SJCRH30 (cell line): ENCODE measurements around the gene RASGRP2. TPM values are rescaled to one million over a fixed set of nuclear protein-coding genes. Genes with fewer than 3 reads are reported as not detected.

Source experiments
- DNase-seq, 2 experiments: peaks; one replicate each; pipeline ENCODE4 v3.0.0-alpha.2; 2015 to 2020
- H3K27ac ChIP-seq: fragments of 250-450 bp; sonication (Bioruptor Pico); 2 replicates; pipeline ENCODE4 v1.5.1; 2020; ENCODE audit warnings: mild to moderate bottlenecking, moderate library complexity
- H3K27me3 ChIP-seq: fragments of 250-450 bp; sonication (Bioruptor Pico); 2 replicates; pipeline ENCODE4 v1.5.1; 2020; ENCODE audit warnings: mild to moderate bottlenecking, moderate library complexity
- H3K36me3 ChIP-seq: fragments of 250-450 bp; sonication (Bioruptor Pico); 2 replicates; pipeline ENCODE4 v1.5.1; 2020; ENCODE audit warnings: mild to moderate bottlenecking, moderate library complexity
- H3K4me1 ChIP-seq: fragments of 250-450 bp; sonication (Bioruptor Pico); 2 replicates; pipeline ENCODE4 v1.5.1; 2020; ENCODE audit warnings: mild to moderate bottlenecking, moderate library complexity
- H3K4me3 ChIP-seq: fragments of 250-450 bp; sonication (Bioruptor Pico); 2 replicates; pipeline ENCODE4 v1.5.1; 2020; ENCODE audit warnings: mild to moderate bottlenecking, moderate library complexity
- H3K9me3 ChIP-seq: fragments of 250-450 bp; sonication (Bioruptor Pico); replicated peaks from 2 replicates; pipeline ENCODE4 v1.5.1; 2020; ENCODE audit warnings: mild to moderate bottlenecking, moderate library complexity
- total RNA-seq: library from RNA; depleted of rRNA; stranded (reverse); fragments of >200 nt; shearing (Covaris generic); gene quantifications from 2 replicates; pipeline ENCODE4 v1.2.3, GENCODE V29; 2014; rRNA removed

RASGRP2 gene
- 0.42 and 0.46 TPM in 2 replicates for total RNA-seq

GRCh38 chr11:64743591-64744543 lies at the start of gene RASGRP2:
Gene RASGRP2 (minus strand): TSS chr11:64744142. CDS start chr11:64742866, 1,276 bp downstream.
- Histone ChIP-seq H3K27me3 (peaks cover 31% of the 10 kb centered on the region), H3K9me3 (no peaks in the 10 kb centered on the region), H3K36me3 (no peaks in the 10 kb centered on the region), H3K4me3 (peak within 1 kb of the TSS; percentile 49), H3K27ac (no peak within 1 kb of the TSS), H3K4me1 (peaks cover 6% of the 10 kb centered on the region; the same call in 1 of the 2 replicates)
- peak; percentile 48 to 57 for DNase-seq

GRCh38 chr11:64792482-64792881 lies 48.5 kb upstream of the RASGRP2 start:
- H3K4me1 ChIP-seq: no peaks in the 10 kb centered on the region; the same call in 1 of the 2 replicates
- no peak for DNase-seq

DNA sequence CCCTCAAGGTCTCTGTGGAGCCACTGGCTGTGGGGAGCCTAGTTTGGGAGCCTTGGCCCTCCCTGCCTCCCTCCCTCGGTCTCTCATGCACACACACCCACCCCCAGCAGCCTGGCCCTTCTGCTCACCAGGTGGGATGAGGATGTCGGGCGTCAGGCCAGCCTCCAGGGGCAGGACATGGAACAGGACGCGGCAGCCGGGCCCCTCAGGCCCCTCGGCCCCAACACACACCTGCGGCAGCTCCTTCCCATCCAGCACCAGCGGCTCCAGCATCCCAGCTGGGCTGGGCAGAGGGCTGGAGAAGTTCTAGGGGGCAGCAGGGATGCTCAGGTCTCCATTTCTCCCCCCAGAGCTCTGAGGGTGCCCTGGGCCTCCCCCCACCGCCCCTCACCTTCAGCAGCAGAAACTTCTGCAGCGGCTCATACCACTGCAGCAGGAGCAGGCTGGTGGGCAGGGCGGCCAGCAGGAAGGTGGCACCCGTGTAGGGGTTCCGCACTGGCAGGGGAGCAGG lies 47.9 kb upstream of the RASGRP2 start:
- Histone ChIP-seq H3K27ac (no peak overlapping the region), H3K4me1 (no peaks in the 10 kb centered on the region), H3K4me3 (no peak overlapping the region), H3K9me3 (no peaks in the 10 kb centered on the region), H3K36me3 (no peaks in the 10 kb centered on the region), H3K27me3 (no peaks in the 10 kb centered on the region)
- DNase-seq: no peak

More at GRCh38 chr11:64792482-64792881, 48.5 kb upstream of the RASGRP2 start:
- Histone ChIP-seq H3K27me3 (no peaks in the 10 kb centered on the region), H3K9me3 (no peaks in the 10 kb centered on the region), H3K27ac (no peak overlapping the region), H3K4me3 (no peak overlapping the region), H3K36me3 (no peaks in the 10 kb centered on the region)

DNA sequence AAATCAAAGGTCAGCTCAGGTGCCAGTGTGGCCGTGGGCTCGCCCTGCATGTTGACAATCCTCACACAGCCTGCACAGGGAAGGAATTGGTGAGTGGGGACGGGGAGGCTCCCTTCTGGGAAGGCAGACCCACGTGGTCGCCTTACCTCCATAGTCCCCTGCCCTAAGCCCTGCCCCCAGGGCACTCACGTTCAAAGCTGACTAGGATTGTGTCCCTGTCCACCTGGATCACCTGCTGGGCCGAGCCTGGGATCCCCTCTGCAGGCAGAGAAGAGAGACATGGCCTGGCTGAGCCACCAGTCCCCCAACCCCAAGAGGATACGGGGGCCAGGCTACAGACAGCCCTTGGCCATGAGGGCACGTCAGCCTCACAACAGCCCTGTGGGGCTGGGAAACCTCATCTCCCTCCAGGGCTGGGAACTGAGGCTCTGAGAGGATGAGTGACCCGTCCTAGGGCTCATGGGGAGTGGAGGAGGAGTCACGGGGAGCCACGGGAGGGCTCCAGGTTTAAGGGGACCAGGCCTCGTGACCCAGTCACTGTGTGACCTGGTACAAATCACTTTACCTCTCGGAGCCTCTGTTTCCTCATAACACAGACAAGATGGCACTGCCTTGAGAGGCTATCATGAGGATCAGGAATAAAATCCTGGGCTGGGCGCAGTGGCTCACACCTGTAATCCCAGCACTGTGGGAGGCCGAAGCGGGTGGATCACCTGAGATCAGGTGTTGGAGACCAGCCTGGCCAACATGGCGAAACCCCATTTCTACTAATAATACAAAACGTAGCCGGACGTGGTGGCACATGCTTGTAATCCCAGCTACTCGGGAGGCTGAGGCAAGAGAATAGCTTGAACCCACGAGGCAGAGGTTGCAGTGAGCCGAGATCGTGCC lies 46.5 kb upstream of the RASGRP2 start:
- Histone ChIP-seq H3K4me1 (no peaks in the 10 kb centered on the region), H3K9me3 (no peaks in the 10 kb centered on the region)
- no peak for DNase-seq

DNA sequence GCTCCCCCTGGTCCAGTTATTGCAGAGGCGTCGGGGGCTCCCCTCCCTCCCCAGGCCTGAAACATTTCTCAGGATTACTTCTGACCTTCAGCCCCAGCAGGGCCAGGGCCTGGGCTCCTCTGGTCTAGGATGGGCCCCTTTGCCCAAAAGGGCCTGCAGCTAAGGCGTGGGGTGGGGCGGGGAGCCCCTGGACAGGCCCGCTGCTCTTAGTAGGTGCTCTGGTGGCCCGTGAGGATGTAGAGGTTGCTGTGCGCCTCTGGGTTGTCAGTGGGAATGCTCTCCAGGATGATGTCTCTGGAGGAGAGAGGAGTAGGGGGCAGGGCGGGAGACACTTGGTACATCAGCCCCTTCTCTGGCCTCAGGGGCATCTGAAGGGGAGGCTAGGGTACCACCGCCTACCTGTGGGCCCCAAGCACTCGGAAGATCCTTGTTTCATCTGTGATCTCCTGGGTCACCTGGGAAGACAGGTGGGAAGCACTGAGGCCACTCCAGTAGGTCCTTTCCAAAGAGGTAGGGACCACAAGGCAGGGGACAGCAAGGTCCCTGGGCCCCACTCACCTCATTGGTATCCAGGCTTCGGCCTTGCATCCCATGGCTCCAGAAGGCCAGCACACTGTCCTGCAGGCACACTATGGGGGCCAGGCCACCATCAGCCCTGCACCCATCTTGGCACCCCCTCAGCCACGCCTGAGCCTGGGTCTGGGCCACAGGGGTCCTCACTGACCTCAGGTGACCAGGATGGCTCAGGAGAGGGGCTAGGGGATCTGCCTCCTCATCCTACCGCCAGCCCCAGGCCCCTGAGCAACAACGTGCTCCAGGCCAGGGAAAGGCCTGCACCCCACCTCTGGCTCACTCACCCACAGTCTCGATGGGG lies 45.6 kb upstream of the RASGRP2 start:
- Histone ChIP-seq H3K9me3 (no peaks in the 10 kb centered on the region), H3K27me3 (no peaks in the 10 kb centered on the region), H3K4me1 (no peaks in the 10 kb centered on the region), H3K4me3 (no peak overlapping the region), H3K36me3 (no peaks in the 10 kb centered on the region), H3K27ac (no peak overlapping the region)
- no peak for DNase-seq

More for the DNA sequence above, 46.5 kb upstream of the RASGRP2 start:
- H3K27ac ChIP-seq: no peak overlapping the region
- H3K27me3 ChIP-seq: no peaks in the 10 kb centered on the region
- H3K36me3 ChIP-seq: no peaks in the 10 kb centered on the region
- H3K4me3 ChIP-seq: no peak overlapping the region

GRCh38 chr11:64788321-64789215 lies 44.6 kb upstream of the RASGRP2 start:
- no peak overlapping the region for H3K4me3 ChIP-seq
- H3K4me1 ChIP-seq: no peaks in the 10 kb centered on the region
- no peaks in the 10 kb centered on the region for H3K27me3 ChIP-seq
- no peak for DNase-seq
- H3K9me3 ChIP-seq: no peaks in the 10 kb centered on the region
- H3K36me3 ChIP-seq: no peaks in the 10 kb centered on the region
- H3K27ac ChIP-seq: no peak overlapping the region

GRCh38 chr11:64787526-64788320 lies 43.8 kb upstream of the RASGRP2 start:
- Histone ChIP-seq H3K27ac (no peak overlapping the region), H3K4me1 (no peaks in the 10 kb centered on the region), H3K27me3 (no peaks in the 10 kb centered on the region), H3K4me3 (no peak overlapping the region), H3K9me3 (no peaks in the 10 kb centered on the region), H3K36me3 (no peaks in the 10 kb centered on the region)
- DNase-seq: peak; percentile 57 to 63

DNA sequence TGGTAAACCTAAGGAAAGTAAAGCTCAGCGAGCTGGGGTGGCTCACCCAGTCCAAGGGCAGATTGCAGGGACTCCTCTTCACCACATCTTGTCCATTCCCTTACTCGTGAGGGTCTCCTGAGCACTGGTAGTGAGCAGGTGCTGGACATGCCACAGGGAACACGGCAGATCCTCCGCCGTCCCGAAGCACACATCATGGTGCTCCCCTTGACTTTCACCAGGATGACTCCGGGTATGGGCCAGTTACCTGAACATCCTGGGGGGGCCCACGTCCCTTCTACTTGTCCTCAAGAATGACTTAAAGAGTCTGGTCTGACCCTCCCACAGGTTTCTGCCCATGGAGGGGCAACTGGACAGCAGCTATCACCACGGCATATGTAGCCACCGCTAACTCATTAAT lies 42.4 kb upstream of the RASGRP2 start:
- H3K27ac ChIP-seq: no peak overlapping the region
- no peak for DNase-seq
- no peak overlapping the region for H3K4me3 ChIP-seq
- H3K9me3 ChIP-seq: no peaks in the 10 kb centered on the region
- H3K27me3 ChIP-seq: no peaks in the 10 kb centered on the region
- no peaks in the 10 kb centered on the region for H3K4me1 ChIP-seq
- H3K36me3 ChIP-seq: no peaks in the 10 kb centered on the region

- H3K9me3 ChIP-seq: no peaks in the 10 kb centered on the region
- DNase-seq: no peak
- no peak overlapping the region for H3K27ac ChIP-seq
- no peaks in the 10 kb centered on the region for H3K36me3 ChIP-seq
- no peaks in the 10 kb centered on the region for H3K4me1 ChIP-seq
- no peaks in the 10 kb centered on the region for H3K27me3 ChIP-seq
- no peak overlapping the region for H3K4me3 ChIP-seq
Observed at GRCh38 chr11:64784813-64785581, 41.1 kb upstream of the RASGRP2 start.

- peak; percentile 99 for DNase-seq
- H3K36me3 ChIP-seq: peaks cover 39% of the 10 kb centered on the region
- H3K27ac ChIP-seq: peak within 1 kb of the TSS; percentile 85
- no peaks in the 10 kb centered on the region for H3K27me3 ChIP-seq
- H3K4me3 ChIP-seq: peak within 1 kb of the TSS; percentile 100
- no peaks in the 10 kb centered on the region for H3K9me3 ChIP-seq
- peaks cover 7% of the 10 kb centered on the region; the same call in 1 of the 2 replicates for H3K4me1 ChIP-seq
Observed at GRCh38 chr11:64778473-64779298, 34.7 kb upstream of the RASGRP2 start, which contains the start of gene SF1. Gene SF1 (minus strand): TSS chr11:64778542. CDS start chr11:64778392, 150 bp downstream.

GRCh38 chr11:64778223-64778472 lies 34.2 kb upstream of the RASGRP2 start:
- Histone ChIP-seq H3K4me3 (peak overlapping the region; percentile 100), H3K27me3 (no peaks in the 10 kb centered on the region), H3K36me3 (peaks cover 44% of the 10 kb centered on the region), H3K4me1 (peaks cover 9% of the 10 kb centered on the region; the same call in 1 of the 2 replicates), H3K9me3 (no peaks in the 10 kb centered on the region), H3K27ac (peak overlapping the region; percentile 85)
- DNase-seq: no peak
